ENCODE data around the gene CHML.

Gene CHML

DNA sequence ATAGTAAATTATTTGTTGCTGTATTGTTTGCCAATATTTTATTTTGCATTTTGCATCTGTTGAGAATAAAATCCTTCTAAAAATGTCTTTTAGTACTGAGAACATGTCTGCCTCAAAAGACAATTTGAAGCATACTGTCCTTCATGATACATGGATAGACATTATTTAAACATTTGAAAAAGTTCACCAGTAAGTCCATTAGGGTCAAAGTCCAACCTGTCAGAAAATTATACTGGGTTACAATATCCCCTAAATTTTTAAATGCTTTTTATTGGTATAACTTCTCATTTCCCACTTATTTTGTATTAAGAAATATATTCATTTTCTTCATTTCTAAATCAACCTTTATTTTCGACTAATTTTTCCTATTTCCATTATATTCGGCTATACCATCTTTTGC, 9.3 kb downstream of the CHML start:
- Histone ChIP-seq H3F3A (ENCODE audit: low read depth) (no peaks in the 10 kb centered on the region), H4K20me1 (ENCODE audit: insufficient read depth, low read length, poor library complexity, severe bottlenecking) (no peaks in the 10 kb centered on the region), H3K9me2 (replicated peaks; ENCODE audit: low read depth, low read length) (no peaks in the 10 kb centered on the region), H3K4me1 (ENCODE audit: insufficient read depth, low read length, poor library complexity, severe bottlenecking) (no peaks in the 10 kb centered on the region), H3K79me2 (ENCODE audit: insufficient read depth, low read length) (no peaks in the 10 kb centered on the region), H3K36me3 (ENCODE audit: insufficient read depth, low read length) (no peaks in the 10 kb centered on the region), H3K9me3 (ENCODE audit: insufficient read depth, low read depth, low read length) (no peaks in the 10 kb centered on the region), H3K27me3 (ENCODE audit: insufficient read depth, low read length, poor library complexity, severe bottlenecking) (no peaks in the 10 kb centered on the region), H3K4me2 (ENCODE audit: low read depth, low read length, poor library complexity, severe bottlenecking) (no peak overlapping the region), H3K4me3 (ENCODE audit: low read length, poor library complexity, severe bottlenecking) (no peak overlapping the region), H2AFZ (ENCODE audit: low read length) (no peak overlapping the region), H3K9ac (ENCODE audit: low read depth, low read length, poor library complexity, severe bottlenecking) (no peak overlapping the region)
- no peak for TF ChIP-seq EZH2phosphoT487 (IDR thresholded peaks at IDR 0.05; ENCODE audit: borderline replicate concordance)
- TF ChIP-seq, protein P1, sequence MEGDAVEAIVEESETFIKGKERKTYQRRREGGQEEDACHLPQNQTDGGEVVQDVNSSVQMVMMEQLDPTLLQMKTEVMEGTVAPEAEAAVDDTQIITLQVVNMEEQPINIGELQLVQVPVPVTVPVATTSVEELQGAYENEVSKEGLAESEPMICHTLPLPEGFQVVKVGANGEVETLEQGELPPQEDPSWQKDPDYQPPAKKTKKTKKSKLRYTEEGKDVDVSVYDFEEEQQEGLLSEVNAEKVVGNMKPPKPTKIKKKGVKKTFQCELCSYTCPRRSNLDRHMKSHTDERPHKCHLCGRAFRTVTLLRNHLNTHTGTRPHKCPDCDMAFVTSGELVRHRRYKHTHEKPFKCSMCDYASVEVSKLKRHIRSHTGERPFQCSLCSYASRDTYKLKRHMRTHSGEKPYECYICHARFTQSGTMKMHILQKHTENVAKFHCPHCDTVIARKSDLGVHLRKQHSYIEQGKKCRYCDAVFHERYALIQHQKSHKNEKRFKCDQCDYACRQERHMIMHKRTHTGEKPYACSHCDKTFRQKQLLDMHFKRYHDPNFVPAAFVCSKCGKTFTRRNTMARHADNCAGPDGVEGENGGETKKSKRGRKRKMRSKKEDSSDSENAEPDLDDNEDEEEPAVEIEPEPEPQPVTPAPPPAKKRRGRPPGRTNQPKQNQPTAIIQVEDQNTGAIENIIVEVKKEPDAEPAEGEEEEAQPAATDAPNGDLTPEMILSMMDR (conservative IDR thresholded peaks at IDR 0.05; ENCODE audit: low read length), result no peak

DNA sequence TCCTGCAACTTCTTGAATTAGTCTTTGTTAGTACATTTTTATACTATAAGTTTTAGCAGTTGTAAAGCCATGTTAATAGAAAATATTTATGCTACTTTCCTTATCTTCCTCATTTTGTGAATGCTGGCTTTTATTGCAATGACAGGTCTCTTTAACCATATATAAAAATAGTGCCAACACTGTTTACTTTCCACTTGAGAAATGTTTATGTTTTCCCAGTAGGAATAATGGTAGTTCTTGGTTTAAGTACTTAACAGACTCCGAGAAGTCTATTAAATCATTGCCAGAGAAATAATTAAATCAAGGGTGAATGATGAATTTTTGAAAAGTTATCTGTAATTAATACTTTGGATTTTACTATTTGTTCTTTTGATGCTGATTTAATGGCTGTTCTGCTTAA, 9.7 kb downstream of the CHML start:
- TF ChIP-seq, protein P1 (conservative IDR thresholded peaks at IDR 0.05; ENCODE audit: low read length), result no peak
- no peak for TF ChIP-seq EZH2phosphoT487 (IDR thresholded peaks at IDR 0.05; ENCODE audit: borderline replicate concordance)
- Histone ChIP-seq H3K4me3 (ENCODE audit: low read length, poor library complexity, severe bottlenecking) (no peak overlapping the region), H3K9ac (ENCODE audit: low read depth, low read length, poor library complexity, severe bottlenecking) (no peak overlapping the region), H3K79me2 (ENCODE audit: insufficient read depth, low read length) (no peaks in the 10 kb centered on the region), H3K36me3 (ENCODE audit: insufficient read depth, low read length) (no peaks in the 10 kb centered on the region), H3K9me2 (replicated peaks; ENCODE audit: low read depth, low read length) (no peaks in the 10 kb centered on the region), H3K4me1 (ENCODE audit: insufficient read depth, low read length, poor library complexity, severe bottlenecking) (no peaks in the 10 kb centered on the region), H3K9me3 (ENCODE audit: insufficient read depth, low read depth, low read length) (no peaks in the 10 kb centered on the region), H2AFZ (ENCODE audit: low read length) (no peak overlapping the region), H3K4me2 (ENCODE audit: low read depth, low read length, poor library complexity, severe bottlenecking) (no peak overlapping the region), H3K27me3 (ENCODE audit: insufficient read depth, low read length, poor library complexity, severe bottlenecking) (no peaks in the 10 kb centered on the region), H3F3A (ENCODE audit: low read depth) (no peaks in the 10 kb centered on the region), H4K20me1 (ENCODE audit: insufficient read depth, low read length, poor library complexity, severe bottlenecking) (no peaks in the 10 kb centered on the region)

DNA sequence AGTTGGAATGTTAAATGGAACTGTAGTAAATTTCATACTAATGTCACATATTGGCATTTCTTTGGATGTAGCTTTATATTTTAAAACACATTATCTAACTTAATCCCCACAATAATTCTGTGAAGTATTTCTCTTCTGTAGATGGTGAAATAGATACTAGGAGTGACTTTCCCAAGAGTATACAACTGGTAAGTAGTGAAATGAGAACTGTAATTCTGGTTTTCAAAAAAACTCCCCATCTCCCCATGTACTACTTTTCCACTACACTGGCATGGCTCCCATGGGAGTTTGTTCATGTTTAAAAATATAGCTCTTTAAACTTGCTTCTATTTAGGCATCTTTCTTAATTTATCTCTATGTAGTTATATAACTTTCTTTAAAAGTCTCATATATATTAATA, 10.2 kb downstream of the CHML start:
- H2AFZ ChIP-seq (ENCODE audit: low read length), result no peak overlapping the region
- H3K79me2 ChIP-seq (ENCODE audit: insufficient read depth, low read length), result no peaks in the 10 kb centered on the region
- no peaks in the 10 kb centered on the region for H3K4me1 ChIP-seq (ENCODE audit: insufficient read depth, low read length, poor library complexity, severe bottlenecking)
- H3K9me3 ChIP-seq (ENCODE audit: insufficient read depth, low read depth, low read length), result no peaks in the 10 kb centered on the region
- H3K4me3 ChIP-seq (ENCODE audit: low read length, poor library complexity, severe bottlenecking), result no peak overlapping the region
- H3K9ac ChIP-seq (ENCODE audit: low read depth, low read length, poor library complexity, severe bottlenecking), result no peak overlapping the region
- H3K4me2 ChIP-seq (ENCODE audit: low read depth, low read length, poor library complexity, severe bottlenecking), result no peak overlapping the region
- H3K36me3 ChIP-seq (ENCODE audit: insufficient read depth, low read length), result no peaks in the 10 kb centered on the region
- no peak for TF ChIP-seq EZH2phosphoT487 (IDR thresholded peaks at IDR 0.05; ENCODE audit: borderline replicate concordance)
- TF ChIP-seq, protein P1 (conservative IDR thresholded peaks at IDR 0.05; ENCODE audit: low read length), result no peak
- H3K27me3 ChIP-seq (ENCODE audit: insufficient read depth, low read length, poor library complexity, severe bottlenecking), result no peaks in the 10 kb centered on the region
- H3K9me2 ChIP-seq (replicated peaks; ENCODE audit: low read depth, low read length), result no peaks in the 10 kb centered on the region
- no peaks in the 10 kb centered on the region for H3F3A ChIP-seq (ENCODE audit: low read depth)
- no peaks in the 10 kb centered on the region for H4K20me1 ChIP-seq (ENCODE audit: insufficient read depth, low read length, poor library complexity, severe bottlenecking)
